Liver (tissue), 9 donors: ENCODE data around the gene HS3ST6. TPM values are rescaled to one million over a fixed set of nuclear protein-coding genes. Genes with fewer than 3 reads are reported as not detected.
A peak's percentile ranks its signal among the peaks of the same experiment; 100 is the strongest.

Experiments used
- DNase-seq: peaks from one replicate; pipeline ENCODE4 v3.0.0-alpha.2; 2017; ENCODE audit warnings: low spot score
- H3K27ac ChIP-seq, 2 donors: one replicate each; pipeline ENCODE4 v1.7.0; 2013; ENCODE audit warnings: inconsistent platforms in 2 of 2, low read length in 2 of 2, control low read depth in 1 of 2, low read depth in 1 of 2, mild to moderate bottlenecking in 1 of 2
- H3K27me3 ChIP-seq, 4 donors: one replicate each; pipeline versions ENCODE4 v1.6.1 to v1.7.0; 2013; ENCODE audit warnings: low read length in 3 of 4, inconsistent platforms in 1 of 4, mild to moderate bottlenecking in 1 of 4, moderate library complexity in 1 of 4; ENCODE audit not compliant: control insufficient read depth in 4 of 4, insufficient read depth in 4 of 4
- H3K36me3 ChIP-seq, 4 donors: one replicate each; pipeline versions ENCODE4 v1.6.1 to v1.7.0; 2013; ENCODE audit warnings: low read length in 3 of 4, mild to moderate bottlenecking in 3 of 4, low read depth in 1 of 4, moderate library complexity in 1 of 4; ENCODE audit not compliant: control insufficient read depth in 4 of 4, insufficient read depth in 3 of 4
- H3K4me1 ChIP-seq, 4 donors: one replicate each; pipeline versions ENCODE4 v1.6.1 to v1.7.0; 2013; ENCODE audit warnings: low read length in 3 of 4, mild to moderate bottlenecking in 3 of 4, moderate library complexity in 1 of 4; ENCODE audit not compliant: control insufficient read depth in 4 of 4, insufficient read depth in 4 of 4
- H3K4me3 ChIP-seq, 3 donors: one replicate each; pipeline versions ENCODE4 v1.6.1 to v1.7.0; 2013; ENCODE audit warnings: low read length in 3 of 3, control low read depth in 1 of 3, low read depth in 1 of 3, mild to moderate bottlenecking in 1 of 3
- H3K9ac ChIP-seq, 2 donors: one replicate each; pipeline ENCODE4 v1.7.0; 2013; ENCODE audit warnings: low read length in 2 of 2, mild to moderate bottlenecking in 2 of 2, moderate library complexity in 2 of 2, control low read depth in 1 of 2, low read depth in 1 of 2
- H3K9me3 ChIP-seq, 4 donors: one replicate each; pipeline versions ENCODE4 v1.6.1 to v1.7.0; 2013; ENCODE audit warnings: low read length in 3 of 4; ENCODE audit not compliant: control insufficient read depth in 4 of 4
- EGR1 ChIP-seq, 2 donors: IDR thresholded peaks; 2 replicates each; pipeline ENCODE4 v1.6.1; 2016 to 2018; ENCODE audit warnings: antibody characterized with exemption in 2 of 2, low read depth in 2 of 2
- FOXA1 ChIP-seq: IDR thresholded peaks from 2 replicates; pipeline ENCODE4 v1.6.1; 2016; ENCODE audit warnings: antibody characterized with exemption
- FOXA2 ChIP-seq: IDR thresholded peaks from 2 replicates; pipeline ENCODE4 v1.6.1; 2016; ENCODE audit warnings: antibody characterized with exemption
- GABPA ChIP-seq, 2 donors: IDR thresholded peaks in 1 of 2; conservative IDR thresholded peaks in 1 of 2; 2 replicates each; pipeline ENCODE4 v1.6.1; 2016; ENCODE audit warnings: antibody characterized with exemption in 2 of 2, mild to moderate bottlenecking in 1 of 2, moderate library complexity in 1 of 2
- HNF4A ChIP-seq, 2 donors: conservative IDR thresholded peaks; 2 replicates each; pipeline ENCODE4 v1.6.1; 2016; ENCODE audit warnings: antibody characterized with exemption in 2 of 2, mild to moderate bottlenecking in 2 of 2
- HNF4G ChIP-seq: IDR thresholded peaks from 2 replicates; pipeline ENCODE4 v1.6.1; 2016; ENCODE audit warnings: antibody characterized with exemption
- JUND ChIP-seq, 2 donors: IDR thresholded peaks; 2 replicates each; pipeline ENCODE4 v1.6.1; 2016; ENCODE audit warnings: antibody characterized with exemption in 2 of 2
- NR2F2 ChIP-seq: IDR thresholded peaks from 2 replicates; pipeline ENCODE4 v1.6.1; 2016; ENCODE audit warnings: antibody characterized with exemption
- RAD21 ChIP-seq, 2 donors: IDR thresholded peaks; 2 replicates each; pipeline ENCODE4 v1.6.1; 2016; ENCODE audit warnings: antibody characterized with exemption in 2 of 2, mild to moderate bottlenecking in 2 of 2
- RXRA ChIP-seq, 2 donors: IDR thresholded peaks; 2 replicates each; pipeline ENCODE4 v1.6.1; 2017 to 2018; ENCODE audit warnings: antibody characterized with exemption in 2 of 2, mild to moderate bottlenecking in 1 of 2
- SP1 ChIP-seq: IDR thresholded peaks from 2 replicates; pipeline ENCODE4 v1.6.1; 2018; ENCODE audit warnings: antibody characterized with exemption, mild to moderate bottlenecking
- TAF1 ChIP-seq: conservative IDR thresholded peaks from 2 replicates; pipeline ENCODE4 v1.6.1; 2016; ENCODE audit warnings: antibody characterized with exemption, mild to moderate bottlenecking
- YY1 ChIP-seq: IDR thresholded peaks from 2 replicates; pipeline ENCODE4 v1.6.1; 2016; ENCODE audit warnings: antibody characterized with exemption, mild to moderate bottlenecking
- WGBS: extraction: QIAGEN DNeasy Blood & Tissue Kit; methylation state at CpG from one replicate; pipeline ENCODE4 v1.1.7; 2013; 5-methylcytosine and 5-hydroxymethylcytosine counted together
- polyA plus RNA-seq, 2 donors: library from polyadenylated mRNA; stranded (reverse) in 1 of 2; unstranded in 1 of 2; fragments of 200-250 nt in 1 of 2; fragments of >200 nt in 1 of 2; fragmentation: Nextera tagmentation in 1 of 2; extraction: Ambion mirVana in 1 of 2; gene quantifications; one replicate each; pipeline versions ENCODE4 v1.2.1 to v1.2.3, GENCODE V29; 2013 to 2015
- total RNA-seq, 2 donors: library from RNA; depleted of rRNA; stranded (reverse); fragments of >200 nt; gene quantifications; one replicate each; pipeline ENCODE4 v1.2.3, GENCODE V29; 2014
- TF ChIP-seq, protein P1 (sequence below): IDR thresholded peaks from 2 replicates; pipeline ENCODE4 v1.6.1; 2016; ENCODE audit warnings: antibody characterized with exemption
- TF ChIP-seq, protein P2 (sequence below): fragments of 150-350 bp; IDR thresholded peaks from 2 replicates; pipeline ENCODE4 v1.5.1; 2017; ENCODE audit warnings: improper control_type of control experiment, low read depth, low read length; ENCODE audit not compliant: missing input control
- TF ChIP-seq, protein P3 (sequence below): IDR thresholded peaks from 2 replicates; pipeline ENCODE4 v1.6.1; 2016; ENCODE audit warnings: antibody characterized with exemption
- TF ChIP-seq, protein P4 (sequence below): IDR thresholded peaks from 2 replicates; pipeline ENCODE4 v1.6.1; 2016; ENCODE audit warnings: antibody characterized with exemption, mild to moderate bottlenecking
- TF ChIP-seq, protein P5 (sequence below): IDR thresholded peaks from 2 replicates; pipeline ENCODE4 v1.6.1; 2016; ENCODE audit warnings: antibody characterized with exemption
- donor health status: healthy.
- donor health status: healthy.
- donor health status: healthy.
- donor health status: healthy.
- donor health status: healthy.

Gene HS3ST6
- total and polyA plus RNA-seq, 4 donors = not detected

DNA sequence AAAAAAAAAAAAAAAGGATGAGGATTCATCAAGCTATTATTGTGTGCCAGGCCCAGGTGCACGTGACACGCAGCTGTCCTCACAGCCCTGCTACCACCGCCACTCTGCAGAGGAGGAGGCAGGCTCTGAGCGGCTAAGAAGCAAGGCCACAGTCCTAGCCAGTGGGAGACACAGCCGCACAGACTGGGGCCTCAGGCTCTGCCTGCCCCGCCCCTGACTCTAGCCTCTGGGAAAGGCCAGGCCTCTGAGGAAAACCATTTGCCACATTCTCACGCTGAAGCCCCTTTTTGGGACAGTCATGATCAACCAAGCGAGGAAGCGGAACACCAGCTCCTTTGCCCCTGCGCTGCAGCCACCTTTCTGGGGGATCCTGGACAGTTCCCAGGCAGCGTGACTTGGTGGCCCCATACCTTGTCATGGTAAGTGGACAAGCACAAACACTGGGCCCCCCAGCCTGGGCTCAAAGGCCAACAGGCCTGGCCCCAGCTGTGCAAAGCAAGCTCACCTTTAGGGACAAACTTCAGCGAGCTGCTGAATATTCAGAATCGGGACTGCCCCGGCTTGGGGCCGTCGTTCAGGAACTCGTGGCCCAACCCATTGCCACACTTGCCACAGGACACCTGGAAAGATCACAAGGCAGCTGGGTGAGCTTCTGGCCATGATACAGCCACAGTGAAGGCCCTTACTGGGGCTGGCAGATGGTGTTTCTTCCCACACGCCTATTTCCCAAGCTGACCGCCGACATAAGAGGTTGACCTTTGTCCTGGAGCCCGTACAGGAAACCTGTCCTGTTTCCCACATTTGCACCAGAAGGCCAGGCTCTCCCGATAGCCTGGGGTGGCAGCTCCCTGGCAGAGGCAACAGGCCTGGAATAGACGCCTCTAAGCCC is 22.3 kb upstream of the HS3ST6 start:
- peaks cover 11 to 61% (median 43%) of the 10 kb centered on the region in 4 donors for H3K4me1 ChIP-seq

More for the DNA sequence above, 22.3 kb upstream of the HS3ST6 start:
- DNase-seq = no peak
- Histone ChIP-seq H3K9me3 (no peaks in the 10 kb centered on the region), H3K36me3 (peaks cover 4 to 26% (median 17%) of the 10 kb centered on the region in 4 donors), H3K4me3 (peak overlapping the region; percentile 65 to 92 (median 91)), H3K27me3 (no peaks in the 10 kb centered on the region), H3K27ac (peak overlapping the region; percentile 95 to 96), H3K9ac (peak overlapping the region in 1 of 2 donors; percentile 77)
- 47% methylated on average over 23 of the region's 23 CpGs for WGBS
- peak; percentile 43 for TF ChIP-seq FOXA2
- peak; percentile 75 to 87 for TF ChIP-seq HNF4A (conservative IDR thresholded peaks at IDR 0.05)
- TF ChIP-seq TAF1 = peak; percentile 87
- TF ChIP-seq, protein P1, sequence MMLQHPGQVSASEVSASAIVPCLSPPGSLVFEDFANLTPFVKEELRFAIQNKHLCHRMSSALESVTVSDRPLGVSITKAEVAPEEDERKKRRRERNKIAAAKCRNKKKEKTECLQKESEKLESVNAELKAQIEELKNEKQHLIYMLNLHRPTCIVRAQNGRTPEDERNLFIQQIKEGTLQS = no peak
- peak in 1 of 2 donors; percentile 27 for TF ChIP-seq GABPA (IDR thresholded peaks at IDR 0.05 in 1 of 2, conservative IDR thresholded peaks at IDR 0.05 in 1 of 2)
- TF ChIP-seq YY1 = no peak
- peak in 1 of 2 donors; percentile 43 for TF ChIP-seq EGR1 (IDR thresholded peaks at IDR 0.05; ENCODE audit: low read depth in 2 of 2)
- TF ChIP-seq, protein P2, sequence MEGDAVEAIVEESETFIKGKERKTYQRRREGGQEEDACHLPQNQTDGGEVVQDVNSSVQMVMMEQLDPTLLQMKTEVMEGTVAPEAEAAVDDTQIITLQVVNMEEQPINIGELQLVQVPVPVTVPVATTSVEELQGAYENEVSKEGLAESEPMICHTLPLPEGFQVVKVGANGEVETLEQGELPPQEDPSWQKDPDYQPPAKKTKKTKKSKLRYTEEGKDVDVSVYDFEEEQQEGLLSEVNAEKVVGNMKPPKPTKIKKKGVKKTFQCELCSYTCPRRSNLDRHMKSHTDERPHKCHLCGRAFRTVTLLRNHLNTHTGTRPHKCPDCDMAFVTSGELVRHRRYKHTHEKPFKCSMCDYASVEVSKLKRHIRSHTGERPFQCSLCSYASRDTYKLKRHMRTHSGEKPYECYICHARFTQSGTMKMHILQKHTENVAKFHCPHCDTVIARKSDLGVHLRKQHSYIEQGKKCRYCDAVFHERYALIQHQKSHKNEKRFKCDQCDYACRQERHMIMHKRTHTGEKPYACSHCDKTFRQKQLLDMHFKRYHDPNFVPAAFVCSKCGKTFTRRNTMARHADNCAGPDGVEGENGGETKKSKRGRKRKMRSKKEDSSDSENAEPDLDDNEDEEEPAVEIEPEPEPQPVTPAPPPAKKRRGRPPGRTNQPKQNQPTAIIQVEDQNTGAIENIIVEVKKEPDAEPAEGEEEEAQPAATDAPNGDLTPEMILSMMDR = no peak
- TF ChIP-seq, protein P3, sequence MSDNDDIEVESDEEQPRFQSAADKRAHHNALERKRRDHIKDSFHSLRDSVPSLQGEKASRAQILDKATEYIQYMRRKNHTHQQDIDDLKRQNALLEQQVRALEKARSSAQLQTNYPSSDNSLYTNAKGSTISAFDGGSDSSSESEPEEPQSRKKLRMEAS = peak; percentile 85
- TF ChIP-seq, protein P4, sequence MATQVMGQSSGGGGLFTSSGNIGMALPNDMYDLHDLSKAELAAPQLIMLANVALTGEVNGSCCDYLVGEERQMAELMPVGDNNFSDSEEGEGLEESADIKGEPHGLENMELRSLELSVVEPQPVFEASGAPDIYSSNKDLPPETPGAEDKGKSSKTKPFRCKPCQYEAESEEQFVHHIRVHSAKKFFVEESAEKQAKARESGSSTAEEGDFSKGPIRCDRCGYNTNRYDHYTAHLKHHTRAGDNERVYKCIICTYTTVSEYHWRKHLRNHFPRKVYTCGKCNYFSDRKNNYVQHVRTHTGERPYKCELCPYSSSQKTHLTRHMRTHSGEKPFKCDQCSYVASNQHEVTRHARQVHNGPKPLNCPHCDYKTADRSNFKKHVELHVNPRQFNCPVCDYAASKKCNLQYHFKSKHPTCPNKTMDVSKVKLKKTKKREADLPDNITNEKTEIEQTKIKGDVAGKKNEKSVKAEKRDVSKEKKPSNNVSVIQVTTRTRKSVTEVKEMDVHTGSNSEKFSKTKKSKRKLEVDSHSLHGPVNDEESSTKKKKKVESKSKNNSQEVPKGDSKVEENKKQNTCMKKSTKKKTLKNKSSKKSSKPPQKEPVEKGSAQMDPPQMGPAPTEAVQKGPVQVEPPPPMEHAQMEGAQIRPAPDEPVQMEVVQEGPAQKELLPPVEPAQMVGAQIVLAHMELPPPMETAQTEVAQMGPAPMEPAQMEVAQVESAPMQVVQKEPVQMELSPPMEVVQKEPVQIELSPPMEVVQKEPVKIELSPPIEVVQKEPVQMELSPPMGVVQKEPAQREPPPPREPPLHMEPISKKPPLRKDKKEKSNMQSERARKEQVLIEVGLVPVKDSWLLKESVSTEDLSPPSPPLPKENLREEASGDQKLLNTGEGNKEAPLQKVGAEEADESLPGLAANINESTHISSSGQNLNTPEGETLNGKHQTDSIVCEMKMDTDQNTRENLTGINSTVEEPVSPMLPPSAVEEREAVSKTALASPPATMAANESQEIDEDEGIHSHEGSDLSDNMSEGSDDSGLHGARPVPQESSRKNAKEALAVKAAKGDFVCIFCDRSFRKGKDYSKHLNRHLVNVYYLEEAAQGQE = peak; percentile 50
- TF ChIP-seq RXRA (IDR thresholded peaks at IDR 0.05) = peak; percentile 79 to 86
- TF ChIP-seq, protein P5, sequence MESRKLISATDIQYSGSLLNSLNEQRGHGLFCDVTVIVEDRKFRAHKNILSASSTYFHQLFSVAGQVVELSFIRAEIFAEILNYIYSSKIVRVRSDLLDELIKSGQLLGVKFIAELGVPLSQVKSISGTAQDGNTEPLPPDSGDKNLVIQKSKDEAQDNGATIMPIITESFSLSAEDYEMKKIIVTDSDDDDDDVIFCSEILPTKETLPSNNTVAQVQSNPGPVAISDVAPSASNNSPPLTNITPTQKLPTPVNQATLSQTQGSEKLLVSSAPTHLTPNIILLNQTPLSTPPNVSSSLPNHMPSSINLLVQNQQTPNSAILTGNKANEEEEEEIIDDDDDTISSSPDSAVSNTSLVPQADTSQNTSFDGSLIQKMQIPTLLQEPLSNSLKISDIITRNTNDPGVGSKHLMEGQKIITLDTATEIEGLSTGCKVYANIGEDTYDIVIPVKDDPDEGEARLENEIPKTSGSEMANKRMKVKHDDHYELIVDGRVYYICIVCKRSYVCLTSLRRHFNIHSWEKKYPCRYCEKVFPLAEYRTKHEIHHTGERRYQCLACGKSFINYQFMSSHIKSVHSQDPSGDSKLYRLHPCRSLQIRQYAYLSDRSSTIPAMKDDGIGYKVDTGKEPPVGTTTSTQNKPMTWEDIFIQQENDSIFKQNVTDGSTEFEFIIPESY = peak; percentile 57
- TF ChIP-seq FOXA1 = no peak
- peak; percentile 88 for TF ChIP-seq SP1
- TF ChIP-seq HNF4G = peak; percentile 73
- peak in 1 of 2 donors; percentile 63 for TF ChIP-seq JUND (IDR thresholded peaks at IDR 0.05)
- TF ChIP-seq NR2F2 = peak; percentile 10
- TF ChIP-seq RAD21 (IDR thresholded peaks at IDR 0.05) = no peak
